Colon (tissue), 2 donors: ENCODE data around the gene BPIFB1.

Source experiments
- FAIRE-seq: peaks from 2 replicates; lab custom pipeline; 2012; peaks lifted over from hg19 to GRCh38; lab: Jason Lieb, UNC
- donor health status: control.
- donor health status: control.

The BPIFB1 gene

GRCh38 chr20:33273117-33273851 lies 9.7 kb upstream of the BPIFB1 start:
- FAIRE-seq = no peak

GRCh38 chr20:33275215-33275614 lies 7.8 kb upstream of the BPIFB1 start:
- no peak for FAIRE-seq

GRCh38 chr20:33275871-33276270 lies 7.1 kb upstream of the BPIFB1 start:
- no peak for FAIRE-seq

GRCh38 chr20:33276303-33277113 lies 6.5 kb upstream of the BPIFB1 start:
- FAIRE-seq = no peak

GRCh38 chr20:33277471-33278441 lies 5.3 kb upstream of the BPIFB1 start:
- no peak for FAIRE-seq

GRCh38 chr20:33278700-33279099 lies 4.3 kb upstream of the BPIFB1 start:
- FAIRE-seq = no peak

- FAIRE-seq = no peak
Measured at GRCh38 chr20:33279261-33279910, 3.6 kb upstream of the BPIFB1 start.

- no peak for FAIRE-seq
Measured at GRCh38 chr20:33280000-33280680, 2.9 kb upstream of the BPIFB1 start.

- no peak for FAIRE-seq
Measured at GRCh38 chr20:33280775-33281174, 2.2 kb upstream of the BPIFB1 start.

GRCh38 chr20:33281550-33282146 lies 1.4 kb upstream of the BPIFB1 start:
- no peak for FAIRE-seq

- no peak for FAIRE-seq
Measured at GRCh38 chr20:33282196-33282934, 649 bp upstream of the BPIFB1 start.

GRCh38 chr20:33284284-33284683 lies 1.3 kb downstream of the BPIFB1 start:
- FAIRE-seq = no peak

GRCh38 chr20:33284937-33285336 lies 1.9 kb downstream of the BPIFB1 start:
- no peak for FAIRE-seq

GRCh38 chr20:33285861-33286495 lies 3.0 kb downstream of the BPIFB1 start:
- no peak for FAIRE-seq

- FAIRE-seq = no peak
Measured at GRCh38 chr20:33287884-33288283, 4.9 kb downstream of the BPIFB1 start.

GRCh38 chr20:33290852-33291251 lies 7.8 kb downstream of the BPIFB1 start:
- no peak for FAIRE-seq

- no peak for FAIRE-seq
Measured at GRCh38 chr20:33291416-33291815, 8.4 kb downstream of the BPIFB1 start.

- FAIRE-seq = no peak
Measured at GRCh38 chr20:33291830-33292355, 8.9 kb downstream of the BPIFB1 start.

GRCh38 chr20:33296206-33296605 lies 13.2 kb downstream of the BPIFB1 start:
- FAIRE-seq = no peak
